Nephron (organoid): Measurements from ENCODE around the gene TMIE.
"Not testable (repeated sequence)": the region's sequence is repeated elsewhere in the genome, so short reads cannot be mapped to it uniquely, and the experiment has no call there.

Experiments used
- H3K27ac Mint-ChIP-seq, 3 experiments: 2 replicates each; pipeline ENCODE4 v1.8.0; 2020; ENCODE audit warnings: mixed read lengths in 3 of 3, mild to moderate bottlenecking in 2 of 3, moderate library complexity in 1 of 3
- H3K27me3 Mint-ChIP-seq: 2 replicates; pipeline ENCODE4 v1.8.0; 2021; ENCODE audit warnings: low read depth, mild to moderate bottlenecking, moderate library complexity, mixed read lengths
- H3K36me3 Mint-ChIP-seq: 2 replicates; pipeline ENCODE4 v1.8.0; 2020; ENCODE audit warnings: low read depth, mixed read lengths
- H3K4me1 Mint-ChIP-seq: 2 replicates; pipeline ENCODE4 v1.8.0; 2020; ENCODE audit warnings: mixed read lengths
- H3K4me3 Mint-ChIP-seq, 3 experiments: 2 replicates each; pipeline ENCODE4 v1.8.0; 2020; ENCODE audit warnings: mild to moderate bottlenecking in 3 of 3, mixed read lengths in 3 of 3, moderate library complexity in 2 of 3
- H3K9me3 Mint-ChIP-seq: 2 replicates; pipeline ENCODE4 v1.8.0; 2020; ENCODE audit warnings: mixed read lengths
- TF ChIP-seq, protein P1 (sequence below), 3 experiments: fragments of 200-600 bp; sonication (generic); IDR thresholded peaks; one replicate each; pipeline ENCODE4 v1.5.0; 2021; ENCODE audit warnings: antibody characterized with exemption in 3 of 3; ENCODE audit not compliant: unreplicated experiment in 3 of 3

TMIE gene

DNA sequence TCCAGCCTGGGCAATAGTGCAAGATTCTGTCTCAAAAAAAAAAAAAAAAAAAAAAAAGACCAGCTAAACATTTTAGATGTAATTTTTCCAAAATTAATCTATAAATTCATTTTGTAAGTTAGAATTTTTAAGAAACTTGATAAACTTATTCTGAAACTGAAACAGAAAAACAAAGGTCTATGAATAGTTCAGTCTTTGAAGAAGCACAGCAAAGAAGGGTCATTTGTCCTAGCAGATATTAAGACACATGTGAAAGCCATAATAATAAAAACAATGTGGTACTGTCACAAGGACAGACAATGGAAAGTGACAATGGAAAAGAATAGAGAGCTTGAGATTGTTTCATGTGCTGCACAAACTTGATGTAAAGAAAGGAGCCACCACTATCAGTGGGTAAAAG is 45.5 kb downstream of the TMIE start:
- Mint-ChIP-seq H3K27me3 (peaks cover 7% of the 10 kb centered on the region), H3K4me1 (peaks cover 11% of the 10 kb centered on the region), H3K4me3 (no peak overlapping the region), H3K9me3 (no peaks in the 10 kb centered on the region), H3K27ac (no peak overlapping the region), H3K36me3 (no peaks in the 10 kb centered on the region)
- TF ChIP-seq, protein P1, sequence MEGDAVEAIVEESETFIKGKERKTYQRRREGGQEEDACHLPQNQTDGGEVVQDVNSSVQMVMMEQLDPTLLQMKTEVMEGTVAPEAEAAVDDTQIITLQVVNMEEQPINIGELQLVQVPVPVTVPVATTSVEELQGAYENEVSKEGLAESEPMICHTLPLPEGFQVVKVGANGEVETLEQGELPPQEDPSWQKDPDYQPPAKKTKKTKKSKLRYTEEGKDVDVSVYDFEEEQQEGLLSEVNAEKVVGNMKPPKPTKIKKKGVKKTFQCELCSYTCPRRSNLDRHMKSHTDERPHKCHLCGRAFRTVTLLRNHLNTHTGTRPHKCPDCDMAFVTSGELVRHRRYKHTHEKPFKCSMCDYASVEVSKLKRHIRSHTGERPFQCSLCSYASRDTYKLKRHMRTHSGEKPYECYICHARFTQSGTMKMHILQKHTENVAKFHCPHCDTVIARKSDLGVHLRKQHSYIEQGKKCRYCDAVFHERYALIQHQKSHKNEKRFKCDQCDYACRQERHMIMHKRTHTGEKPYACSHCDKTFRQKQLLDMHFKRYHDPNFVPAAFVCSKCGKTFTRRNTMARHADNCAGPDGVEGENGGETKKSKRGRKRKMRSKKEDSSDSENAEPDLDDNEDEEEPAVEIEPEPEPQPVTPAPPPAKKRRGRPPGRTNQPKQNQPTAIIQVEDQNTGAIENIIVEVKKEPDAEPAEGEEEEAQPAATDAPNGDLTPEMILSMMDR (IDR thresholded peaks at IDR 0.05; ENCODE audit: unreplicated experiment in 3 of 3): no peak

DNA sequence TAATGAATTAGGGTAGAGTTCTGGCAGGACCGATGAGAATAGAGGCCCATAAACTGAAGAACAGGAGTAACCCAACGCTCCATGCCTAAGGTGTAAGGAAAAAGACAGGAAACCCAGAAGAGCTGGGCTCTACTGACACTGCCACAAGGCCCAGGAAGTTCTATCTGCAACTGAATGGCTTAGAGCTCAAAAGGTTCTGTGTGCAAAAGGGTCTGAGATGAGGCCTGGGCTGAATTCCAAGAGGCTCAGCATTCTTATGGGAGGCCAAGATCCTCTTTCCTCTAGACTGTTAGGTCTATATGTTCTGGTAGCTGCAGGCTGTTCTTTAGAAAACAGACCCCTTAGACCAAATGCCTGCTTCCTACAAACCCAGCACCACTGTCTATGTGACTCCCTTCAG is 47.0 kb downstream of the TMIE start:
- TF ChIP-seq, protein P1 (IDR thresholded peaks at IDR 0.05; ENCODE audit: unreplicated experiment in 3 of 3): no peak
- Mint-ChIP-seq H3K9me3 (no peaks in the 10 kb centered on the region), H3K4me1 (peaks cover 9% of the 10 kb centered on the region), H3K27me3 (peaks cover 7% of the 10 kb centered on the region), H3K27ac (peak overlapping the region in 1 of 3 experiments; percentile 73), H3K4me3 (no peak overlapping the region), H3K36me3 (no peaks in the 10 kb centered on the region)

DNA sequence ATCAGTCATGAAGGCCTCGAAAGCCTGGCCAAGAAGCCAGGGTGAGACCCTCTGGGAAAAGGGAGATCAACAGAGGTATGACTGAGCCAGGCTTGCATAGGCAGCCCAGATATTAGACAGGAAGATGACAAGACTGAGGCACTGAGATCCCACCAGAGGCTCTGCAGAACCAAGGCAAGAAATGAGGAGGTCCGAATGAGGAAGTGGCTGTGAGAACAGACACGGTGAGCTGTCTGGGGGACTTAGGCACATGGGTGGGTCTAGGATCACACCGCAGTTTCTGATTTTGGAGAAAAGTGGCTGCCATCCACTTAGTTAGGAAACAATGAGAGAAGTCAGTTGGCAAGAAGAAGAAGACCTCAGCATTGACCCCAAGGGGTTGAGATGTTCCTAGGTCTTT is 47.9 kb downstream of the TMIE start:
- Mint-ChIP-seq H3K9me3 (no peaks in the 10 kb centered on the region), H3K27me3 (peaks cover 7% of the 10 kb centered on the region), H3K27ac (no peak overlapping the region), H3K4me3 (no peak overlapping the region), H3K4me1 (peaks cover 5% of the 10 kb centered on the region), H3K36me3 (no peaks in the 10 kb centered on the region)
- TF ChIP-seq, protein P1 (IDR thresholded peaks at IDR 0.05; ENCODE audit: unreplicated experiment in 3 of 3): no peak

DNA sequence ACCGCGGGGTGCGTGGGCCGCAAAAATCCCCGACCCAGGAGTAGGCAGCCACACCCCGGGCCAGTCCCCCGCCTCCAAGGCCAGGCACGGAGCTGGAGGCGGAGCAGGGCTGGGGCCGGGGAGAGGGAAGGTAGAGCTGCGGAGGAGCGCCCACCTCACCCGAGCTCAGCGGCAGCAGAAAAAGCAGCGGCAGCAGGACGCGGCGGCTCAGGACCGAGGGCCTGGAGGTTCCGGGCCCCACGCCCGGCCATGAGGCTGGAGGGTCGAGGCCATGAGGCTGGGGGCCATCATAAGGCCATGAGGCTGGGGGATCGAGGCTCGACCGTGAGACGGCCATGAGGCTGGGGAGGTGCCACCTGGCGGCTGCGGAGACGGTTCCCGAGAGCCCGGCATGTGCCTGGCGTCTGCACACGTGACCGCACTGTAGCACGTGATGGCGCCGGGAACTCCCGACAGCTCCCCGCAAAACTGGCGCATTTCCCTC is 49.4 kb downstream of the TMIE start:
- peaks cover 5% of the 10 kb centered on the region for H3K4me1 Mint-ChIP-seq
- H3K27me3 Mint-ChIP-seq: peaks cover 7% of the 10 kb centered on the region
- TF ChIP-seq, protein P1 (IDR thresholded peaks at IDR 0.05; ENCODE audit: unreplicated experiment in 3 of 3): no peak
- H3K36me3 Mint-ChIP-seq: no peaks in the 10 kb centered on the region
- no peaks in the 10 kb centered on the region for H3K9me3 Mint-ChIP-seq
- H3K4me3 Mint-ChIP-seq: no peak overlapping the region
- no peak overlapping the region for H3K27ac Mint-ChIP-seq

DNA sequence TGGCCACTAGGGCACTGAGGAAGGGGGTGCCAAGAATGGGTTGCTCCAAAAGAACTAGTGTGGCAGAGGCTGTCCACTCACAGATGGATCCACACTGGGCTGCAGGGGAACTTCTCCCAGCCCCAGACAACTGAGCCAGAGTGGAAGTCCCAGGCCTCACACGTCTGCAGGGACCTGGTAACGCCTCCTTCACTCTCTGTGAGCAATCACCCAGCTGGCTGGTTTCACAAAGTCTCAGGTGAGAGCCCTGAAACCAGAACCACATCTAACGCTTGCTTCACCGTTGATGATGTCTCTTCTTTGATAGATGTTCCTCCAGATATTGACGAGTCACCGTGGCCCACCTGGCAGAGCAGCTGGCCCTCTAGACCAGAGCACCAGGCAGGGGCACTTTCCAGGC is 51.9 kb downstream of the TMIE start:
- not testable (repeated sequence) for H3K27me3 Mint-ChIP-seq, H3K36me3 Mint-ChIP-seq, H3K4me3 Mint-ChIP-seq, H3K4me1 Mint-ChIP-seq, H3K27ac Mint-ChIP-seq, H3K9me3 Mint-ChIP-seq

DNA sequence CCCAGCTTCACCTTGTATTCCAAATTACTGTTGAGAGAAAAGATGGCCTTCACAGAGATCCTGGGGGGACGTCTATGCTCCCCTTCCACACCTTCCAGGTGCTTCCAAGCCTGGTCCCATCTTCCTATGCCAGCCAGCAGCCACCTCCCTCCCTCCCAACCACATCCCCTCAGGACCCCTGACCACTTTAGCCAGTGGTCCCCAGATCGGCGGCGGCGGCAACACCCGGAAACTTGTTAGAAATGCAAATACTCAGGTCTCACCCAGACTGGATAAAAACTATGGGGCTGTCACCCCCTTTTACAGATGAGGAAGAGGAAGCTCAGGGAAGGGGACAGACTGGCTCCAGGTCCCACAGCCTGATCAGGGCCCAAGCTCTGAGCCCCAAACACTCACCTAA is 54.5 kb downstream of the TMIE start:
- TF ChIP-seq, protein P1 (IDR thresholded peaks at IDR 0.05; ENCODE audit: unreplicated experiment in 3 of 3): no peak
- Mint-ChIP-seq H3K36me3 (no peaks in the 10 kb centered on the region), H3K27me3 (no peaks in the 10 kb centered on the region), H3K9me3 (peaks cover 3% of the 10 kb centered on the region), H3K4me1 (peaks cover 9% of the 10 kb centered on the region), H3K27ac (no peak overlapping the region), H3K4me3 (no peak overlapping the region)
